CD4-positive, CD25-positive, alpha-beta regulatory T cell (primary cell): ENCODE data around the gene ATP6V1C2. TPM values are rescaled to one million over a fixed set of nuclear protein-coding genes. Genes with fewer than 3 reads are reported as not detected.

Experiments used
- ATAC-seq, 2 donors: fragments of 150-1000 bp; cut with Tn5 transposase; one replicate each; pipeline ENCODE4 v1.10.0; 2021; ENCODE audit warnings: low read depth in 2 of 2, moderate number of reproducible peaks in 2 of 2, moderate library complexity in 1 of 2
- DNase-seq, 3 donors: peaks; one replicate each; pipeline versions ENCODE4 v3.0.0 to v3.0.0-alpha.2; 2012 to 2022; ENCODE audit warnings: mixed read lengths in 1 of 3
- H3K27ac ChIP-seq: one replicate; pipeline ENCODE4 v1.7.0; 2013; ENCODE audit warnings: mild to moderate bottlenecking, low read length; ENCODE audit not compliant: insufficient read depth, poor library complexity, severe bottlenecking
- H3K27me3 ChIP-seq: one replicate; pipeline ENCODE4 v1.7.0; 2013; ENCODE audit warnings: low read length; ENCODE audit not compliant: control insufficient read depth, insufficient read depth
- H3K36me3 ChIP-seq: one replicate; pipeline ENCODE4 v1.7.0; 2013; ENCODE audit warnings: mild to moderate bottlenecking, low read length, moderate library complexity; ENCODE audit not compliant: control insufficient read depth, insufficient read depth
- H3K4me1 ChIP-seq: 2 replicates; pipeline ENCODE4 v1.7.0; 2013; ENCODE audit warnings: mild to moderate bottlenecking, low read length; ENCODE audit not compliant: insufficient read depth, control insufficient read depth, poor library complexity, severe bottlenecking
- H3K4me3 ChIP-seq: one replicate; pipeline ENCODE4 v1.7.0; 2013; ENCODE audit warnings: low read depth, mild to moderate bottlenecking, low read length, moderate library complexity
- H3K9me3 ChIP-seq, 2 experiments: 1 replicate in 1 of 2; 2 replicates in 1 of 2; pipeline ENCODE4 v1.7.0; 2013; ENCODE audit warnings: low read length in 2 of 2, mild to moderate bottlenecking in 1 of 2, moderate library complexity in 1 of 2; ENCODE audit not compliant: control insufficient read depth in 2 of 2
- H3K27ac Mint-ChIP-seq, 3 donors: one replicate each; pipeline ENCODE4 v1.8.0; 2020 to 2022; ENCODE audit warnings: mild to moderate bottlenecking in 3 of 3, mixed read lengths in 3 of 3, moderate library complexity in 2 of 3
- H3K27me3 Mint-ChIP-seq: one replicate; pipeline ENCODE4 v1.8.0; 2022; ENCODE audit warnings: mild to moderate bottlenecking, mixed read lengths
- H3K36me3 Mint-ChIP-seq: one replicate; pipeline ENCODE4 v1.8.0; 2020; ENCODE audit warnings: mixed read lengths
- H3K4me1 Mint-ChIP-seq, 4 donors: one replicate each; pipeline ENCODE4 v1.8.0; 2020 to 2022; ENCODE audit warnings: mixed read lengths in 4 of 4, mild to moderate bottlenecking in 1 of 4
- H3K4me3 Mint-ChIP-seq, 4 donors: one replicate each; pipeline ENCODE4 v1.8.0; 2020 to 2022; ENCODE audit warnings: mild to moderate bottlenecking in 4 of 4, mixed read lengths in 4 of 4, moderate library complexity in 3 of 4
- H3K9me3 Mint-ChIP-seq, 7 donors: one replicate each; pipeline ENCODE4 v1.8.0; 2020 to 2022; ENCODE audit warnings: mixed read lengths in 7 of 7, mild to moderate bottlenecking in 3 of 7, moderate library complexity in 2 of 7
- polyA plus RNA-seq, 4 donors: library from polyadenylated mRNA; unstranded; fragments of 300-500 nt; fragmentation: Illumina TruSeq; gene quantifications; one replicate each; pipeline ENCODE4 v1.2.3, GENCODE V29; 2021
- total RNA-seq: library from RNA; stranded (reverse); gene quantifications from one replicate; pipeline ENCODE4 v1.2.3, GENCODE V29; 2022

The ATP6V1C2 gene
- total and polyA plus RNA-seq, 5 donors from 2014 or later: 0.09 to 0.11 TPM; not detected in 3

DNA sequence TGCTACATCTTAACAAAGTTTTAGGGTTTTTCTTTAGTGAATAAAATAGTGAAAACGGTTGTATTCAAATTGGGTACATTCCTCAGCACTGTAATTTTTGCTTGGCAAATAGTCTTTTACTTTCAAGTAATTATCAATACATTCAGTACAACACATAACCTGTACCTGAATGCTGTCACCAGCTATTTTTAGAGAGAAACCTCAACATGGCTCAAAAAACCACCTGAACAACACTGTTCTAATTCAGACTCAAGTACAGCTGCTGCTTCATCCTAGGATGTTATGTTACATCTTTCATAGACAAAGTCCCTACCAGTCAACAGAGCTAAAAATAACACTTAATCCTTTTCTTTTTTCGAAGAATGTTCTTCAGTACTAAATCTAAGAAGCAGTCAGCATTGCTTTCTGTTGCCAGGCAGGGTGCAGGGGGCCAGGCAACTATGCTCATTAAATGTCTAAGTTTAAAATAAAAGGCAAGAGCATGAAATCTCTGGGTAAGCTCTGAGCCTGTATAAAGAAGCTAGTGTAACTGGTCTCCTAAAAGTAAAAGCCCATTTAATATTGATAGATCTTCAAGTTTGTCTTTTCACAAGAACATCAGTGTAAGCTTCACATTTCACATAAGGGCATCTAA lies 70.7 kb downstream of the ATP6V1C2 start:
- peak in 1 of 3 donors; percentile 45 for DNase-seq
- Mint-ChIP-seq H3K4me1 (peaks cover 12 to 27% (median 19%) of the 10 kb centered on the region in 4 donors), H3K36me3 (peaks cover 65% of the 10 kb centered on the region), H3K27me3 (no peaks in the 10 kb centered on the region), H3K9me3 (no peaks in the 10 kb centered on the region), H3K4me3 (peak overlapping the region in 2 of 4 donors; percentile 10 to 50), H3K27ac (peak overlapping the region; percentile 44 to 97 (median 76))
- ATAC-seq: peak; percentile 22 to 62
- Histone ChIP-seq H3K36me3 (peaks cover 70% of the 10 kb centered on the region), H3K27me3 (no peaks in the 10 kb centered on the region), H3K27ac (peak overlapping the region; percentile 80), H3K9me3 (no peaks in the 10 kb centered on the region), H3K4me3 (peak overlapping the region; percentile 32), H3K4me1 (peaks cover 8% of the 10 kb centered on the region)

DNA sequence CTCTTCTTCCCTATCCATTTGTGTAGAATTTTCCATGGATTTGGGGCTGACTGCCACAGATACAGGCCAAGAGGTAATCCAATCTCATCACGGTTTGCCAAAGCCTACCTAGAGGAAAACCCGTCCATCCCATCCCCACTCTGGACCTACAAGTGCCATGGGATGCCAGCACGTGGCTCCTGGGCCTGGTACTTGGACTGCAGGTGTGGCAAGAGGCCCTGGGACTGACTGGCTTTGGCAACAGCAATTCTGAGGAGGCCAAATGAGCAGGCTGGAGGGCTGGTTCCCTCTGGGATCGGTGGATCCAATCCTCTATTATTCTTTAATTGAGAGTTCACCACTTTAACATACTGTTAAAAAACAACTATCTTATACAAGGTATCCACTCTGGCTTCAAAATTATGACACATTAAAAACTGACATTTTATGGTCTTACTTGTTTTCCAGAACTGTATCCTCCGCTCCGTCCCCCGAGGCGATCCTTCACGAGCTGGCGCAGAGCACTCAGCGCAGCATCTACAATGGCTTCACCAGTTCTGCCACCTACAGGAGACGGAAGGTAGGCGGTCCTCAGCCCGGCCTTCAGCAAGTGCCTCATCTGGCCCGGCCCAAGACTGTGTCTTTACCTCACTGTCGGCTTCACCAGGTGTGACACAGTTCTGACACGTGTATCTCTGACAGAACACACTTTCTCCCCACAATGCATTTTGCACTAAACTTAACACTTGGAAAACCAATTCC lies 71.4 kb downstream of the ATP6V1C2 start:
- no peak for ATAC-seq
- no peaks in the 10 kb centered on the region for H3K9me3 ChIP-seq
- Mint-ChIP-seq H3K27ac (peak overlapping the region; percentile 44 to 97 (median 76)), H3K27me3 (no peaks in the 10 kb centered on the region), H3K9me3 (no peaks in the 10 kb centered on the region), H3K4me3 (no peak overlapping the region), H3K36me3 (peaks cover 60% of the 10 kb centered on the region), H3K4me1 (peaks cover 13 to 31% (median 20%) of the 10 kb centered on the region in 4 donors)
- H3K4me3 ChIP-seq: no peak overlapping the region
- peaks cover 69% of the 10 kb centered on the region for H3K36me3 ChIP-seq
- no peak for DNase-seq
- peaks cover 8% of the 10 kb centered on the region for H3K4me1 ChIP-seq
- peak overlapping the region; percentile 80 for H3K27ac ChIP-seq
- no peaks in the 10 kb centered on the region for H3K27me3 ChIP-seq

DNA sequence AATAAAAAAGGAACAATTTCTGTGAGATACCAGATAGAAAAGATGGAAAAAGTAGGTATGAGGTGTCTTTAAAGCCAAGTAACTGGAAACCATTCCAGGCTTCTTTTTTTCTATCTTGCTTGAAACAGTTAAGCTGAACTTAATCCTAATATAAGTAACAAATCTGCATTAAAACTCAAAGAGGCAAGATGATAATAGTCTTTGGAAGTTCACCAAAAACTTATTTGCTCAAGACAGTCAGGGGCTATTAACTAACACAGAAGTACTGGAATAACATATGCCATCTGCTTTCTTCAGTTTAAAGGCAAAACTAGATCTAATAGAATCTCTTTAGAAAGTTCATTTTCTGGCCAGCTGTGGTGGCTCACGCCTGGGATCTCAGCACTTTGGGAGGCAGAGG lies 72.4 kb downstream of the ATP6V1C2 start:
- Mint-ChIP-seq H3K27me3 (no peaks in the 10 kb centered on the region), H3K36me3 (peaks cover 56% of the 10 kb centered on the region), H3K4me3 (no peak overlapping the region), H3K27ac (no peak overlapping the region), H3K4me1 (peaks cover 16 to 34% (median 23%) of the 10 kb centered on the region in 4 donors), H3K9me3 (no peaks in the 10 kb centered on the region)
- ATAC-seq (no peak), DNase-seq (no peak)
- Histone ChIP-seq H3K27ac (no peak overlapping the region), H3K4me3 (no peak overlapping the region), H3K27me3 (no peaks in the 10 kb centered on the region), H3K9me3 (no peaks in the 10 kb centered on the region), H3K36me3 (peaks cover 64% of the 10 kb centered on the region), H3K4me1 (peaks cover 8% of the 10 kb centered on the region)

DNA sequence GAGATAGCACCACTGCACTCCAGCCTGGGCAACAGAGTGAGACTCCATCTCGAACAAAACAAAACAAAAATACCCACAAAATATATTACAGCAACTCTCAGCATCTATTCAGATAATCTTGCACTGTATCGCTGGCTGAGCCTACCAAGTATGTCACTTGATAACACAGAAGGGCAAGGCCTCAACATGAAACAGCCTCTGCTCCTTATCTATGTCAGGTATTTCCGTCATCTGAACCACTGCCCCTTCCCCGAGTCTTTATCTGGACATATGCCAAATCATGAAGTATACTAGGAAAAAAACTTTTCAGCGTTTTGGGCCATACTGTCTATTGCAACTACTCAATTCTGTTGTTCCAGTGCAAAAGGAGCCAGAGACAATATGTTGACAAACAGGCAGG lies 73.4 kb downstream of the ATP6V1C2 start:
- ATAC-seq: no peak

DNA sequence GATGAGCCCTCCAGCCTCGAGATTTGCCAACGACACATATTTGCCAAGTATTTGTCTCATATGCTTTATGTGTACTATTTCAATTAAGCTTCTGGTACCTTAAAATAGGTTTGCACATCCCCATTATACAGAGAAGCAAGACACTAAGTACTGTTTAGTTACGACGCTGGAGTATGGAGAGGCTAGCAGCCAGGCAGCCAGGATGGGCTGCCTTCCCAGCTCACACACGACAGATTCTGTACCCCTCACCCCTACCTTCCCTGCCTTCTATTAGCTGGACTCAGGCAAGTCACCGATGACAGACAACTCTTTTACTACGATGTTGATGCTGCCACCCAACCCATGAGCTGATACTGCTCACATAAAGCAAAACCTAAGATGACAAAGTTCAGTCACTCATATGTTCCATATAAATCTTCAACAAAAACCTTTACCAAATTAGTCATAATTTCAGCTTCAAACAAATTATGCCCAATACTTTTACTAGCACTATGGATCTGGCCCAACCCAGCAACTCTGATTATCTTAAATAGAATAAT lies 74.1 kb downstream of the ATP6V1C2 start:
- Mint-ChIP-seq H3K27ac (no peak overlapping the region), H3K36me3 (peaks cover 44% of the 10 kb centered on the region), H3K4me3 (no peak overlapping the region), H3K9me3 (no peaks in the 10 kb centered on the region), H3K4me1 (peaks cover 16 to 35% (median 27%) of the 10 kb centered on the region in 4 donors), H3K27me3 (no peaks in the 10 kb centered on the region)
- Histone ChIP-seq H3K9me3 (no peaks in the 10 kb centered on the region), H3K27ac (no peak overlapping the region), H3K4me3 (no peak overlapping the region), H3K36me3 (peaks cover 56% of the 10 kb centered on the region), H3K27me3 (no peaks in the 10 kb centered on the region), H3K4me1 (peaks cover 8% of the 10 kb centered on the region)
- ATAC-seq: no peak
- no peak for DNase-seq

More for the DNA sequence above, 73.4 kb downstream of the ATP6V1C2 start:
- Histone ChIP-seq H3K36me3 (peaks cover 63% of the 10 kb centered on the region), H3K27me3 (no peaks in the 10 kb centered on the region), H3K4me1 (peaks cover 8% of the 10 kb centered on the region), H3K27ac (no peak overlapping the region), H3K9me3 (no peaks in the 10 kb centered on the region), H3K4me3 (no peak overlapping the region)
- Mint-ChIP-seq H3K36me3 (peaks cover 51% of the 10 kb centered on the region), H3K27me3 (no peaks in the 10 kb centered on the region), H3K9me3 (no peaks in the 10 kb centered on the region), H3K4me3 (no peak overlapping the region), H3K4me1 (peaks cover 16 to 41% (median 27%) of the 10 kb centered on the region in 4 donors), H3K27ac (peak overlapping the region in 1 of 3 donors; percentile 52)
- no peak for DNase-seq

DNA sequence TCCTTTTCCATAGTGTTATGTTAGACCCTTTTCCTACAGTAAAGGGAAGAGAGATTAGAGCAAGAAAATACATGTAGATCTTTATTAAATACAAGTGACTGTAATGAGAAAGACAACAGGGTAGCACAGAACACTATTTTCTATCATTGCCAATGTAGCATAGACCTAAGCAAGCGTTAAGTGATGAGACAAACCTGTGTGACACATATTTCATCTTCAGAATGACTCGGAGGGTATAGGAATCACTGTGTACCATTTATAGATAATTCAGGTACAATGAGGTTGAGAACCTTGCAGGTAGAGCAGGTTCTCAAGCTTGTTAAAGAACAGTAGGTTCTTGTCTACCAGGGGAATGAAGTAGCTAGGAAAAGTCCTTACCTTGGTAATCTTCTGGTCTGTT lies 75.3 kb downstream of the ATP6V1C2 start:
- Mint-ChIP-seq H3K36me3 (peaks cover 36% of the 10 kb centered on the region), H3K9me3 (no peaks in the 10 kb centered on the region), H3K4me3 (no peak overlapping the region), H3K27ac (peak overlapping the region in 1 of 3 donors; percentile 49), H3K4me1 (peaks cover 17 to 37% (median 24%) of the 10 kb centered on the region in 4 donors), H3K27me3 (no peaks in the 10 kb centered on the region)
- Histone ChIP-seq H3K36me3 (peaks cover 67% of the 10 kb centered on the region), H3K27me3 (no peaks in the 10 kb centered on the region), H3K9me3 (no peaks in the 10 kb centered on the region), H3K4me3 (no peak overlapping the region), H3K27ac (no peak overlapping the region), H3K4me1 (peaks cover 8% of the 10 kb centered on the region)
- no peak for ATAC-seq
- DNase-seq: no peak

DNA sequence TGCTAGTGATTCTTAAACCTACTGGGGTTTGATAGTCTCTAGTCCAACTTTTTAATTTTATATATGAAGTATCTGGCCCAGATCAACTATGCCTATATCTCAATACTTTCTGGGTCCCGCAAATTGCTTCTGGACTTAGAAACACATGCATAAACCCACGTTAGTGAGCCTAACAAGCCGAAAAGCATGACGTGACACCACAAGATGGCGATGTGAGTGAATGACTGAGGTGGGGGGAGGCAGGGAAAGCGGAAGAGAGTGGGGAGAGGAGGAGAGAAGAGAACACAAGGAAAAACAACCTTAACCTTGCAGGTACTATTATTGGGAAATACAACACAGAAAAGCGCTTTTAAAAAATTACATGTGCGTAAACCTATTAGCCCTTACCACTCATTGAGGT lies 77.4 kb downstream of the ATP6V1C2 start:
- Mint-ChIP-seq H3K4me3 (no peak overlapping the region), H3K27ac (peak overlapping the region in 2 of 3 donors; percentile 28 to 95), H3K4me1 (peaks cover 17 to 33% (median 25%) of the 10 kb centered on the region in 4 donors), H3K9me3 (no peaks in the 10 kb centered on the region), H3K27me3 (no peaks in the 10 kb centered on the region), H3K36me3 (peaks cover 31% of the 10 kb centered on the region)
- H3K9me3 ChIP-seq: no peaks in the 10 kb centered on the region
- peaks cover 64% of the 10 kb centered on the region for H3K36me3 ChIP-seq
- no peak overlapping the region for H3K4me3 ChIP-seq
- no peak for DNase-seq
- H3K4me1 ChIP-seq: peaks cover 4% of the 10 kb centered on the region
- H3K27ac ChIP-seq: peak overlapping the region; percentile 8
- H3K27me3 ChIP-seq: no peaks in the 10 kb centered on the region
- ATAC-seq: no peak
